T-helper 17 cell (primary cell): ENCODE measurements around the gene KISS1. TPM values are rescaled to one million over a fixed set of nuclear protein-coding genes. Genes with fewer than 3 reads are reported as not detected.

ENCODE experiments used
- ATAC-seq: fragments of 150-1000 bp; cut with Tn5 transposase; 2 replicates; pipeline ENCODE4 v1.10.0; 2021; ENCODE audit warnings: mild to moderate bottlenecking, moderate library complexity
- DNase-seq, 3 donors: peaks; one replicate each; pipeline versions ENCODE4 v3.0.0 to v3.0.0-alpha.2; 2020 to 2021
- H3K9me3 ChIP-seq: one replicate; pipeline ENCODE4 v1.7.0; 2013; ENCODE audit warnings: low read length, mild to moderate bottlenecking; ENCODE audit not compliant: control insufficient read depth, poor library complexity, severe bottlenecking
- H3K27ac Mint-ChIP-seq: one replicate; pipeline ENCODE4 v1.8.0; 2022; ENCODE audit warnings: mild to moderate bottlenecking, moderate library complexity, mixed read lengths
- H3K27me3 Mint-ChIP-seq: one replicate; pipeline ENCODE4 v1.8.0; 2022; ENCODE audit warnings: mixed read lengths
- H3K36me3 Mint-ChIP-seq: one replicate; pipeline ENCODE4 v1.8.0; 2022; ENCODE audit warnings: low read depth, mixed read lengths
- H3K4me1 Mint-ChIP-seq: one replicate; pipeline ENCODE4 v1.8.0; 2022; ENCODE audit warnings: mild to moderate bottlenecking, mixed read lengths
- H3K4me3 Mint-ChIP-seq: one replicate; pipeline ENCODE4 v1.8.0; 2022; ENCODE audit warnings: mild to moderate bottlenecking, moderate library complexity, mixed read lengths
- total RNA-seq, 4 donors: library from RNA in 2 of 4; stranded (reverse) in 2 of 4; gene quantifications; one replicate each; pipeline ENCODE4 v1.2.3 and lab custom pipeline; 2022 to 2026

The KISS1 gene
- total RNA-seq, 2 donors from 2014 or later = 0.50 TPM; not detected in 1

DNA sequence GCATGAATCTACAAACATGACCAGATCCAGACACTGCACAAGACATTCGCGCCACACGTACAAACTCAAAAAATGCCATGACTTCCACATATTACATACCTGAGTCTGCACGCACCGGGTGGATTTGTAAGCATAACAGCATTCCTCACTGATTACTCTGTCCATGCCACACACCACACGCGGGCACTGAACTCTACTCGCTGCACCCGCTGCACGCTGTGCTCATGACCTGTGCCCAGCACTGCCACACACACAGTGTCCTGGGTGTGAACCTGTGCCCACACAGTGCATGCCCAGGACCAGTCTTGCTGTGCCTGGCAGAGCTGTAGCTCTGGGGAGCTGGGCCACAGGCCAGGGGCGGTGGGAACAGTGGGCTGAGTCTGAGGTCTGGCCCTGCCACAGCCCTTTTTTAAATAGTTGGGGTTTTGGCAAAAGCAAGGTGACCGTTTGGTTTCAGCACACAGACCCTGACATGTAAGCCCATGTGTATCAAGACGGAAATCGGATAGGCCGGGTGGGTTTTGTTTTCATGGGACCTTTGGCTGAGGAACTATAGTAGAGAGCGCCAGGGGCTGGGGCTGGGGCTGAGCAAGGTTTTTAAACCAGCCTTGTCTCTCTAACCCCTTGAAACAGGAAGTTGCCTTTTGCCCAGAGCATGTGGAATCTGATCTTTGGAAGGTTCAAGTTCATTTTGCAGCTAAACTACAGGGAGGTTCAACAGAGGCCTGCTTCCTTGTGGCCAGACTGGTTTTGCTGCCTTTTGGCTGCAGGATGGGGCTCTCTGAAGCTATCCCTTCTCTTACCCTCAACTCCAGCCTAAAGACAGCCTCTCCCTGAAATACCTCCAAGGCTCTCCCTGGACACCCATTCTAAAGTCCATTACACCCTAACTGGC is 29.8 kb upstream of the KISS1 start:
- no peak overlapping the region for H3K4me3 Mint-ChIP-seq
- H3K27ac Mint-ChIP-seq = no peak overlapping the region
- H3K36me3 Mint-ChIP-seq = peaks cover 2% of the 10 kb centered on the region
- DNase-seq (no peak), ATAC-seq (no peak)
- H3K27me3 Mint-ChIP-seq = peaks cover 24% of the 10 kb centered on the region
- H3K9me3 ChIP-seq = no peaks in the 10 kb centered on the region
- peaks cover 5% of the 10 kb centered on the region for H3K4me1 Mint-ChIP-seq

DNA sequence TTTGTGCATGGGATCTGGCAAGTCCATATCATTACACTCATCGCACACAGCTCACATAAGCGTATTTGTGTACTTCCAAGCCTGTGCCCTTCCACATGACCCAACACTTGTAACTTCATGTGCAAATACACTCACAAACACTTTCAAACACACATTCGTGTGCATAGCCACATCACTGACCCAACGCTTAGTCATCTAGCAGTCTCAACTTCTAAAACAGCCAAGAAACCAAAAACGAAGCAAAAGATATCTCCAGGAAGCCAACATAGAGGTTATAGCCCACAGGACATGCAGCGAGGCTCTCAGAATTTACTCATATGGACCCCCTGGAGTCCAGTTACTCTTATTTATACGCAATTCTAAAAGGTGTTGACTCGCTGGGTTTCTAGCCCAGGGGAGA is 28.4 kb upstream of the KISS1 start:
- ATAC-seq (no peak), DNase-seq (no peak)
- Mint-ChIP-seq H3K4me3 (no peak overlapping the region), H3K36me3 (peaks cover 2% of the 10 kb centered on the region), H3K27me3 (peaks cover 18% of the 10 kb centered on the region), H3K4me1 (peaks cover 5% of the 10 kb centered on the region), H3K27ac (no peak overlapping the region)
- H3K9me3 ChIP-seq = no peaks in the 10 kb centered on the region

- Mint-ChIP-seq H3K36me3 (peaks cover 2% of the 10 kb centered on the region), H3K27me3 (peaks cover 18% of the 10 kb centered on the region), H3K4me3 (no peak overlapping the region), H3K4me1 (peaks cover 8% of the 10 kb centered on the region), H3K27ac (no peak overlapping the region)
- H3K9me3 ChIP-seq = no peaks in the 10 kb centered on the region
- DNase-seq (no peak), ATAC-seq (no peak)
Measured at GRCh38 chr1:204223129-204223860, 27.0 kb upstream of the KISS1 start.

GRCh38 chr1:204222764-204223055 is 26.4 kb upstream of the KISS1 start:
- Mint-ChIP-seq H3K4me3 (no peak overlapping the region), H3K36me3 (peaks cover 2% of the 10 kb centered on the region), H3K4me1 (peaks cover 8% of the 10 kb centered on the region), H3K27me3 (peaks cover 23% of the 10 kb centered on the region), H3K27ac (no peak overlapping the region)
- ATAC-seq (no peak), DNase-seq (no peak)
- no peaks in the 10 kb centered on the region for H3K9me3 ChIP-seq

DNA sequence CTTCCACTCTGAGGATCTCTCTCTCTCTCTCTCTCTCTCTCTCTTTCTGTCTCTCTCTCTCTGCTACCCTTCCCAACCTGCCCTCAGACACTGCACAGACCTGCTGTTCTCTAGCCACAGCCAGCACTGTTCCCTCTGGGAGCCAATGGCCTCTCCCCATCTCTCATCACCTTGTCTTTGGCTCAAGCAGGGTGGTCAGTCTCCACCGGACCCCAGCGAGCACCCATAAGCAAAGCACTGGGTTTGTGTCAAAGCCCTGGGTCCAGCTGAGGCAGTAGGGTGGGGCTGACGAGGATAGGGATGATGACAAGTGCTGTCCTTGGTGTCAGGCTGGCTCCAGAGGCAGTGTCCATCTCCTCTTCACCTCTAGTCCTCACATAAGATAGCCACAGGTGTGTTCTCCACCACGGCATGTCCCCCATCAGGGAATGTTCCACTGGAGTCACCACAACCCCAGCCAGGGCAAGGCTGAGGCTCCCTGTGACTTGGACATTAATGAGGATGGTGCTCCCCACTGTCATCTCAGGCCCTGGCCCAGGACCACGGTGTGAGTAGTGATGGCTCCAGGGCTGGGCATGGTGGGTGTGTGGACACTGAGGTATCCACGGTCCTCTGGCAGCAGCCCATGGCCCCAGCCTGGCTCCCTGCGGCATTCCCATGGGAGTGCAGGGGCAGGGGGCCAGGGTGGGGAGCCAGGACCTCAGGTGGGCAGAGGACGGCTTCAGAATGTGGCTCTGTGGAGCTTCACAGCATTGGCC is 25.9 kb upstream of the KISS1 start:
- H3K27me3 Mint-ChIP-seq = peaks cover 23% of the 10 kb centered on the region
- no peak overlapping the region for H3K27ac Mint-ChIP-seq
- peaks cover 7% of the 10 kb centered on the region for H3K4me1 Mint-ChIP-seq
- ATAC-seq (no peak), DNase-seq (no peak)
- H3K36me3 Mint-ChIP-seq = peaks cover 2% of the 10 kb centered on the region
- H3K9me3 ChIP-seq = no peaks in the 10 kb centered on the region
- H3K4me3 Mint-ChIP-seq = no peak overlapping the region

DNA sequence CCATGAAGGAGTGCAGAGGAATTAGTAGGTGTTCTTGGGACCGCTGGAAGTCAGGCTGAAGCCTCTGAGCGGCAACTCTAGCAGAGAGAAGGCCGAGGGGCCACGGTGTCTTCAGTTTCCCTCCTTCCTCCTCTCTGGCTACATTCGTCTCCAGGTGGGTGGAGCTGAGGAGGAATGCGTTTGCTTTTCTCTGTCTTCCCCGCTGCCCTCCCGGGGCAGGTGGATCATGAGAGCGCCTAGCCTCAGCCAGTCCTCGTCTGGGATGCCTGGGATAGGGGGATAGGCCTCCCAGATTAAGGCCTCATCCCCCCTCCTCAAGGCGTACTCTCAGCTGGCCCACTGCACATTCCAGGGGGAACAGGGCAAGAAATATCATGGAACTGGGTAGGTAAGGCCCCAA is 25.0 kb upstream of the KISS1 start:
- peaks cover 4% of the 10 kb centered on the region for H3K4me1 Mint-ChIP-seq
- H3K36me3 Mint-ChIP-seq = peaks cover 2% of the 10 kb centered on the region
- DNase-seq = no peak
- H3K9me3 ChIP-seq = no peaks in the 10 kb centered on the region
- H3K27me3 Mint-ChIP-seq = peaks cover 23% of the 10 kb centered on the region
- H3K27ac Mint-ChIP-seq = no peak overlapping the region
- no peak for ATAC-seq
- H3K4me3 Mint-ChIP-seq = no peak overlapping the region

DNA sequence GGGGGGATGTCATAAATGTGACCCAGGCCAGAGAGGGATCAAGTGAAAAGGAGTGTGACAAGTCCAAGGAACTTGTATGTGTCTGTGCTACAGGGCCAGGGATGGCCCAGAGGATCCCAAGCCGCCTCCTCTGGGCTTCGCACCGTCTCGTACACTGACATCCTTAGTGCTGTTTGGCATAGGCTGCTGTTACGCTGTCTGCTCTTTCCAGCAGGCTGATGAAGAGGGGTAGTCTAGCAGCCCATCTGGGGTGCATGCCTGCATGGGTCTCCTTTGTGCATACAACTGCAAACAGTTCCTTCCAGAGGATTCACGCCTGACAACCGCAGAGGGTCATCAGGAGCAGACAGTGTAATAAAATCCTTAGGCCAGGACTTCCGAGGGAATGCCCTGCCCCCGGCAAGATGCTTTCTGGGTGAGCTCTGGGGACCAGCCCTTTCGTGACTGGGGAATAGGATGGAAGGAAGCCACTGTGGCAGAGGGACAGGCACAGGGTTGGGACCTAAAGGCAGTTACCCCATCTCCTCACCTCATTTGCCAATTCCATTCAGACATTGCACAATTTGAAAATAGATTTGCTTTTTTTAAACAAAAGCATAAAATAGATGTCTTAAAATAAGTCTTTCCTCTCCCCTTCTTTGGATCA is 23.8 kb upstream of the KISS1 start:
- ATAC-seq (no peak), DNase-seq (no peak)
- peaks cover 9% of the 10 kb centered on the region for H3K4me1 Mint-ChIP-seq
- H3K27me3 Mint-ChIP-seq = peaks cover 29% of the 10 kb centered on the region
- no peaks in the 10 kb centered on the region for H3K9me3 ChIP-seq
- H3K36me3 Mint-ChIP-seq = peaks cover 2% of the 10 kb centered on the region
- H3K4me3 Mint-ChIP-seq = no peak overlapping the region
- no peak overlapping the region for H3K27ac Mint-ChIP-seq

DNA sequence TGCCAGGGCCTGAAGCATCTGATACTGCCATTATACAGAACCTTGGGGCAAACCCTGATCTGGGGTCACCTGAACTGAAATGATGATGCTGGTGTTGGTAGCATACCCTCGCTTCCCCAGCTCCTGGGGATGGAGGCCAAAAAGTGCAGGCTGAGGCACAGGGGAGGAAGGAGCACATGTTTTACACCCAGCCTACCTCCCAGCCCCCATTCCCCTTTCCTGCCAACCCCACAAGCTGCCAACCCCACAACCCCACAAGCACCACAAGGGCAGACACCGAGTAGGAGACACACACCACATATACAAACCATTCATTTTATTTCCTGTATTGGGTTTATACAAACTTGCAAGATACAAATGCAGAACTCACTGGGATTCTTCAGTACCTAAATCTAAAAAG is 22.3 kb upstream of the KISS1 start:
- ATAC-seq (no peak), DNase-seq (no peak)
- peak overlapping the region; percentile 41 for H3K27ac Mint-ChIP-seq
- peaks cover 2% of the 10 kb centered on the region for H3K36me3 Mint-ChIP-seq
- no peaks in the 10 kb centered on the region for H3K9me3 ChIP-seq
- peaks cover 30% of the 10 kb centered on the region for H3K27me3 Mint-ChIP-seq
- H3K4me3 Mint-ChIP-seq = no peak overlapping the region
- H3K4me1 Mint-ChIP-seq = peaks cover 16% of the 10 kb centered on the region

DNA sequence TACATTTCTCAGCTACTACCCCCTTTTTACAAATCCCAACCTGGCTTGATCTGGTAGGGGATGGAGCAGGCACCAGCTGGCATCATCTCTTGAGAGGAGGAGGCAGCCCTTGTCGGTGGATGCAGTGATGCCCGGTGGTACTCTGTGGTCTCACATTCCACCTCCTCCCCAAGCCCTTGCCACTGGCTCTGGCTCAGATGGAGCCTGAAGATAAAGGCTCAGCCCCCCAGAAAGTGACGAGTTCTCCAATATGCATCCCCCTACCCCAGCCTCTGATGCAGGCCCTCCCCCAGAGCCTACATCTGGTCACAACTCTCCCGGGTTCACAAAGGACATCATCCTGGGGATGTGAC is 21.3 kb upstream of the KISS1 start:
- H3K9me3 ChIP-seq = no peaks in the 10 kb centered on the region
- Mint-ChIP-seq H3K27me3 (peaks cover 24% of the 10 kb centered on the region), H3K27ac (peak overlapping the region; percentile 41), H3K4me1 (peaks cover 16% of the 10 kb centered on the region), H3K4me3 (no peak overlapping the region), H3K36me3 (peaks cover 2% of the 10 kb centered on the region)
- DNase-seq (no peak), ATAC-seq (no peak)

GRCh38 chr1:204216880-204217647 is 20.8 kb upstream of the KISS1 start:
- H3K36me3 Mint-ChIP-seq = peaks cover 2% of the 10 kb centered on the region
- no peaks in the 10 kb centered on the region for H3K9me3 ChIP-seq
- no peak overlapping the region for H3K27ac Mint-ChIP-seq
- no peak for DNase-seq
- peaks cover 16% of the 10 kb centered on the region for H3K4me1 Mint-ChIP-seq
- ATAC-seq = no peak
- H3K27me3 Mint-ChIP-seq = peaks cover 22% of the 10 kb centered on the region
- no peak overlapping the region for H3K4me3 Mint-ChIP-seq

DNA sequence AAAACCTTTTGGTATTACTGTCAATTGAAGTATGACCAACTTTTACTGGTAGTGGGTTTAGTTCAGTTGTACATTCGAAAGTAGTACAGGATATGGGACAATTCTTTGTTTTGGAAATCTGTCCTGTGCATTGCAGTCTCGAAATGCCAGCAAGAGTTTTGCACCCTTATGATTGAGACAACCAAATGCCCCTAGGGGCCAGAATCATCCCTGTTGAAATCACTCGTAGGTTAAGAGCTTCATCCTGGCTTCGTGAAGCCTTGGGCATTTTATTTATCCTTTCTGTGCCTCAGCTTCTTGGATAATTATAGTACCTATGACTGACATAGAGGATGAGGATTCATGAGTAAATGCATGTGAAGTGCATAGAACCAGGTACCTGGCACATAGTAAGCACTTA is 19.9 kb upstream of the KISS1 start:
- ATAC-seq = no peak
- H3K9me3 ChIP-seq = no peaks in the 10 kb centered on the region

More for the DNA sequence above, 19.9 kb upstream of the KISS1 start:
- Mint-ChIP-seq H3K4me1 (peaks cover 16% of the 10 kb centered on the region), H3K27ac (no peak overlapping the region), H3K4me3 (no peak overlapping the region), H3K36me3 (no peaks in the 10 kb centered on the region), H3K27me3 (peaks cover 15% of the 10 kb centered on the region)
- no peak for DNase-seq
